Measurements from ENCODE around the gene URM1.

The URM1 gene

GRCh38 chr9:128339761-128340690 is 31.1 kb upstream of the URM1 start, which contains the start of gene SLC27A4:
SLC27A4 (plus strand) TSS chr9:128340527; CDS start chr9:128343133, 2,606 bp downstream.
- CTCF ChIA-PET = interaction anchor here (0.7 kb wide), 1 partner anchor 183 kb away, joined by 3 read pairs; no protein-coding TSS in a partner anchor
- DNase-seq = peak; percentile 72 to 87 (median 79)
- Histone ChIP-seq H3K4me3 (ENCODE audit: control insufficient read depth in 1 of 7, extremely low read depth in 1 of 7, insufficient read depth in 4 of 7, low read depth in 2 of 7, low read length in 6 of 7) (peak within 1 kb of the TSS; percentile 55 to 86 (median 77)), H3K36me3 (ENCODE audit: control insufficient read depth in 4 of 4, insufficient read depth in 4 of 4, low read length in 3 of 4) (peaks cover 0 to 24% (median 13%) of the 10 kb centered on the region in 4 experiments), H3K9me3 (ENCODE audit: control extremely low read depth in 1 of 5, control insufficient read depth in 4 of 5, insufficient read depth in 2 of 5, low read depth in 1 of 5, low read length in 4 of 5) (no peaks in the 10 kb centered on the region), H3K27me3 (replicated peaks in 2 of 5; ENCODE audit: control insufficient read depth in 4 of 5, insufficient read depth in 5 of 5, low read length in 4 of 5) (no peaks in the 10 kb centered on the region), H3K27ac (ENCODE audit: insufficient read depth in 1 of 2, low read depth in 1 of 2, low read length in 2 of 2, poor library complexity in 1 of 2, severe bottlenecking in 2 of 2) (peak within 1 kb of the TSS in 1 of 2 experiments; percentile 49), H3K4me1 (ENCODE audit: control extremely low read depth in 1 of 4, control insufficient read depth in 4 of 4, insufficient read depth in 4 of 4, low read length in 3 of 4) (peaks cover 3 to 12% (median 11%) of the 10 kb centered on the region in 4 experiments)
- POLR2A ChIA-PET = interaction anchor here (0.6 kb wide), 1 partner anchor 64 kb away, joined by 3 read pairs; the partner anchor contains the start of genes GOLGA2 and SWI5
- WGBS (ENCODE audit: insufficient coverage) = 9% methylated on average over 59 of the region's 75 CpGs

- ChIA-PET CTCF (interaction anchor here (0.9 to 1.4 kb wide), 15 partner anchors 9 to 477 kb away, joined by 3 to 5 read pairs (median 3); partner anchors contain the start of gene ENDOG), POLR2A (interaction anchor here (0.7 to 1.3 kb wide), 2 partner anchors 9 to 30 kb away, joined by 3 to 4 read pairs; partner anchors contain the start of gene URM1)
- H3K9me3 ChIP-seq (ENCODE audit: control extremely low read depth in 1 of 5, control insufficient read depth in 4 of 5, insufficient read depth in 2 of 5, low read depth in 1 of 5, low read length in 4 of 5) = no peaks in the 10 kb centered on the region
- WGBS (ENCODE audit: insufficient coverage) = 0% methylated on average over 39 of the region's 48 CpGs
- peaks cover 0 to 25% (median 20%) of the 10 kb centered on the region in 4 experiments for H3K36me3 ChIP-seq (ENCODE audit: control insufficient read depth in 4 of 4, insufficient read depth in 4 of 4, low read length in 3 of 4)
- peak overlapping the region; percentile 55 to 86 (median 77) for H3K4me3 ChIP-seq (ENCODE audit: control insufficient read depth in 1 of 7, extremely low read depth in 1 of 7, insufficient read depth in 4 of 7, low read depth in 2 of 7, low read length in 6 of 7)
- H3K4me1 ChIP-seq (ENCODE audit: control extremely low read depth in 1 of 4, control insufficient read depth in 4 of 4, insufficient read depth in 4 of 4, low read length in 3 of 4) = peaks cover 3 to 12% (median 11%) of the 10 kb centered on the region in 4 experiments
- no peaks in the 10 kb centered on the region for H3K27me3 ChIP-seq (replicated peaks in 2 of 5; ENCODE audit: control insufficient read depth in 4 of 5, insufficient read depth in 5 of 5, low read length in 4 of 5)
- no peak overlapping the region for H3K27ac ChIP-seq (ENCODE audit: insufficient read depth in 1 of 2, low read depth in 1 of 2, low read length in 2 of 2, poor library complexity in 1 of 2, severe bottlenecking in 2 of 2)
- DNase-seq = no peak
Measured at GRCh38 chr9:128340691-128341434, 30.3 kb upstream of the URM1 start.

- Histone ChIP-seq H3K4me3 (ENCODE audit: control insufficient read depth in 1 of 7, extremely low read depth in 1 of 7, insufficient read depth in 4 of 7, low read depth in 2 of 7, low read length in 6 of 7) (peak overlapping the region in 5 of 7 experiments; percentile 63 to 86 (median 80)), H3K27me3 (replicated peaks in 2 of 5; ENCODE audit: control insufficient read depth in 4 of 5, insufficient read depth in 5 of 5, low read length in 4 of 5) (no peaks in the 10 kb centered on the region), H3K36me3 (ENCODE audit: control insufficient read depth in 4 of 4, insufficient read depth in 4 of 4, low read length in 3 of 4) (peaks cover 0 to 27% (median 21%) of the 10 kb centered on the region in 4 experiments), H3K27ac (ENCODE audit: insufficient read depth in 1 of 2, low read depth in 1 of 2, low read length in 2 of 2, poor library complexity in 1 of 2, severe bottlenecking in 2 of 2) (no peak overlapping the region), H3K4me1 (ENCODE audit: control extremely low read depth in 1 of 4, control insufficient read depth in 4 of 4, insufficient read depth in 4 of 4, low read length in 3 of 4) (peaks cover 3 to 12% (median 11%) of the 10 kb centered on the region in 4 experiments), H3K9me3 (ENCODE audit: control extremely low read depth in 1 of 5, control insufficient read depth in 4 of 5, insufficient read depth in 2 of 5, low read depth in 1 of 5, low read length in 4 of 5) (no peaks in the 10 kb centered on the region)
- peak; percentile 58 to 70 (median 69) for DNase-seq
- POLR2A ChIA-PET = interaction anchor here (0.5 to 1.3 kb wide), 3 partner anchors 10 to 29 kb away, joined by 3 to 4 read pairs (median 3); partner anchors contain the start of gene URM1
- WGBS (ENCODE audit: insufficient coverage) = 13% methylated on average over 6 of the region's 13 CpGs
- CTCF ChIA-PET = interaction anchor here (0.9 to 1.4 kb wide), 15 partner anchors 8 to 477 kb away, joined by 3 to 5 read pairs (median 3); partner anchors contain the start of gene ENDOG
Measured at GRCh38 chr9:128341435-128341849, 29.7 kb upstream of the URM1 start.

GRCh38 chr9:128342971-128343680 is 28.0 kb upstream of the URM1 start:
- ChIA-PET POLR2A (no interaction called here), CTCF (interaction anchor here (1.3 to 1.7 kb wide), 3 partner anchors 19 to 69 kb away, joined by 3 to 6 read pairs (median 3); no protein-coding TSS in a partner anchor)
- Histone ChIP-seq H3K4me1 (ENCODE audit: control extremely low read depth in 1 of 4, control insufficient read depth in 4 of 4, insufficient read depth in 4 of 4, low read length in 3 of 4) (peaks cover 3 to 12% (median 11%) of the 10 kb centered on the region in 4 experiments), H3K4me3 (ENCODE audit: control insufficient read depth in 1 of 7, extremely low read depth in 1 of 7, insufficient read depth in 4 of 7, low read depth in 2 of 7, low read length in 6 of 7) (no peak overlapping the region), H3K9me3 (ENCODE audit: control extremely low read depth in 1 of 5, control insufficient read depth in 4 of 5, insufficient read depth in 2 of 5, low read depth in 1 of 5, low read length in 4 of 5) (no peaks in the 10 kb centered on the region), H3K36me3 (ENCODE audit: control insufficient read depth in 4 of 4, insufficient read depth in 4 of 4, low read length in 3 of 4) (peaks cover 2 to 39% (median 25%) of the 10 kb centered on the region in 4 experiments), H3K27me3 (replicated peaks in 2 of 5; ENCODE audit: control insufficient read depth in 4 of 5, insufficient read depth in 5 of 5, low read length in 4 of 5) (no peaks in the 10 kb centered on the region), H3K27ac (ENCODE audit: insufficient read depth in 1 of 2, low read depth in 1 of 2, low read length in 2 of 2, poor library complexity in 1 of 2, severe bottlenecking in 2 of 2) (no peak overlapping the region)
- no peak for DNase-seq
- 92% methylated on average over 8 of the region's 8 CpGs for WGBS (ENCODE audit: insufficient coverage)

- Histone ChIP-seq H3K4me1 (ENCODE audit: control extremely low read depth in 1 of 4, control insufficient read depth in 4 of 4, insufficient read depth in 4 of 4, low read length in 3 of 4) (peaks cover 3 to 12% (median 11%) of the 10 kb centered on the region in 4 experiments), H3K36me3 (ENCODE audit: control insufficient read depth in 4 of 4, insufficient read depth in 4 of 4, low read length in 3 of 4) (peaks cover 2 to 46% (median 31%) of the 10 kb centered on the region in 4 experiments), H3K9me3 (ENCODE audit: control extremely low read depth in 1 of 5, control insufficient read depth in 4 of 5, insufficient read depth in 2 of 5, low read depth in 1 of 5, low read length in 4 of 5) (no peaks in the 10 kb centered on the region), H3K4me3 (ENCODE audit: control insufficient read depth in 1 of 7, extremely low read depth in 1 of 7, insufficient read depth in 4 of 7, low read depth in 2 of 7, low read length in 6 of 7) (no peak overlapping the region), H3K27ac (ENCODE audit: insufficient read depth in 1 of 2, low read depth in 1 of 2, low read length in 2 of 2, poor library complexity in 1 of 2, severe bottlenecking in 2 of 2) (no peak overlapping the region), H3K27me3 (replicated peaks in 2 of 5; ENCODE audit: control insufficient read depth in 4 of 5, insufficient read depth in 5 of 5, low read length in 4 of 5) (no peaks in the 10 kb centered on the region)
- WGBS (ENCODE audit: insufficient coverage) = 96% methylated on average over 4 of the region's 4 CpGs
- ChIA-PET POLR2A (no interaction called here), CTCF (interaction anchor here (1.1 to 1.7 kb wide), 4 partner anchors 14 to 68 kb away, joined by 3 to 6 read pairs (median 4); no protein-coding TSS in a partner anchor)
- no peak for DNase-seq
Measured at GRCh38 chr9:128343855-128344254, 27.3 kb upstream of the URM1 start.

GRCh38 chr9:128344931-128345605 is 26.1 kb upstream of the URM1 start:
- peaks cover 5 to 57% (median 40%) of the 10 kb centered on the region in 4 experiments for H3K36me3 ChIP-seq (ENCODE audit: control insufficient read depth in 4 of 4, insufficient read depth in 4 of 4, low read length in 3 of 4)

More at GRCh38 chr9:128344931-128345605, 26.1 kb upstream of the URM1 start:
- no peak for DNase-seq
- no peaks in the 10 kb centered on the region for H3K9me3 ChIP-seq (ENCODE audit: control extremely low read depth in 1 of 5, control insufficient read depth in 4 of 5, insufficient read depth in 2 of 5, low read depth in 1 of 5, low read length in 4 of 5)
- no peak overlapping the region for H3K27ac ChIP-seq (ENCODE audit: insufficient read depth in 1 of 2, low read depth in 1 of 2, low read length in 2 of 2, poor library complexity in 1 of 2, severe bottlenecking in 2 of 2)
- POLR2A ChIA-PET = no interaction called here
- no peak overlapping the region for H3K4me3 ChIP-seq (ENCODE audit: control insufficient read depth in 1 of 7, extremely low read depth in 1 of 7, insufficient read depth in 4 of 7, low read depth in 2 of 7, low read length in 6 of 7)
- WGBS (ENCODE audit: insufficient coverage) = 94% methylated on average over 27 of the region's 28 CpGs
- H3K27me3 ChIP-seq (replicated peaks in 2 of 5; ENCODE audit: control insufficient read depth in 4 of 5, insufficient read depth in 5 of 5, low read length in 4 of 5) = no peaks in the 10 kb centered on the region
- peaks cover 3 to 10% (median 10%) of the 10 kb centered on the region in 4 experiments for H3K4me1 ChIP-seq (ENCODE audit: control extremely low read depth in 1 of 4, control insufficient read depth in 4 of 4, insufficient read depth in 4 of 4, low read length in 3 of 4)
- CTCF ChIA-PET = interaction anchor here (1.1 to 1.6 kb wide), 2 partner anchors 15 to 20 kb away, joined by 3 to 4 read pairs; no protein-coding TSS in a partner anchor
